Measurements from ENCODE around the gene PTN.

- TF ChIP-seq NFIC (IDR thresholded peaks at IDR 0.05; ENCODE audit: low read length) (no peak), IRX3 (CRISPR knock-in tag; IDR thresholded peaks at IDR 0.05; ENCODE audit: borderline replicate concordance, low read depth) (no peak)
Observed at GRCh38 chr7:137331378-137331777, 12.2 kb downstream of the PTN start.

Measured in HepG2 (cell line).